Measurements from ENCODE around the gene KCNK5.

Gene KCNK5

GRCh38 chr6:39215640-39216158 is 13.6 kb downstream of the KCNK5 start:
- no peak for DNase-seq (ENCODE audit: low read depth)

DNA sequence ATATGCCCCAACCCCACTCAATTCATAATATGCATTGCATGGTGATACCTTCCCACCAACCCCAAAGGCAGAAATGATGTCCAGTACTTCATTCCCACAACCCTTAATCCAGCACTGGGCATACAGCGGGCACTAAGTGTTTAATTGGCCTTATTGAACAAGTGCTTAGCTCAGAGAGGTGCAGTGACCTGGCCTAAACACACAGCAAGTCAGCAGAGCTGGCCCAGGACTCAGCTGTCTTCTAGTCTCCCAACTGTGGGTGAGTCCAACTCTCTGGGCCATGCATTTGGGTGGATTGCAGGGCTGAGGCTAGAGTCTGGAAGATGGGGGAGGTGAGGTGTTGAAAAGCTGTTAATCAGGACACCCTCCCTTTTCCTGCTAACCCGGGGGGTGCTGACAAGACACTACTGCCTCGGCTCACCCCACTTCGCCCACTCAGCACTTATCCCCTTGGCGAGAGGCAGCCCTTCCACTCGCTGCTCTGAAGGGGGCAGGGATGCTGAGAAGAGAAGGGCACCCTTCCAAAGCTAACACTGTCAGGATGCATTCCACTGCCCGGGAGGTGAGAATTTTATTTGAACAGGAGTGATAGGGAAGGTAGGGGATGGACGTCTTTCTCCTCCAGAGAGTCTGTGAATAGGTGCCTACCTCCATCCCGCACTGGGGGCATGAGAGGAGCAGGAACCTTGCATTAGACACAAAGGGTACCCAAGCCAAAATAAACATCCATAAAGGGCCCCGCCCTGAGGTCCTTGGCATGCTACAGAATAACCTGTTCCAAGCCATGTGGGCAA is 14.2 kb downstream of the KCNK5 start:
- DNase-seq (ENCODE audit: low read depth), result no peak

GRCh38 chr6:39214120-39214813 is 15.0 kb downstream of the KCNK5 start:
- no peak for DNase-seq (ENCODE audit: low read depth)

- no peak for DNase-seq (ENCODE audit: low read depth)
Measured at GRCh38 chr6:39213195-39213920, 15.9 kb downstream of the KCNK5 start.

DNA sequence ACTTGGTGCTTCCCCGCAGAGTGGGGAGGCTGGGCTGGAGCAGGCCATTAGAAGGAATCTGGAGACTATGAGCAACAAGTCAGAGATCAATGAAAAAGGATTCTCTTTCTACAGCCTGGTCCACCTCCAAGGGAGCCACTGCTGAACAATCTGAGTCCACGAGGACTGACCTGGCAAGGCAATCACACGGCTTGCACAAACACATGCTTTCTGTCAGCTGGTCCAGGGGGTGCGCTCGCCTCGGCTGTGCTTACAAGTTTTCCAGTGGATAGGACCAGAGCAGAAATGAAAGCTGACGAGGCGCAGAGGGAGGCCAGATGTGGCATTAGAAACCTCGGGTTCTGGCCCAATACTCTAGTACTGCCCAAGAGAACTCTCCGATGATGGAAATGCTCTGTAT is 18.1 kb downstream of the KCNK5 start:
- no peak for DNase-seq (ENCODE audit: low read depth)

GRCh38 chr6:39210450-39210849 is 18.8 kb downstream of the KCNK5 start:
- no peak for DNase-seq (ENCODE audit: low read depth)

GRCh38 chr6:39209911-39210310 is 19.4 kb downstream of the KCNK5 start:
- no peak for DNase-seq (ENCODE audit: low read depth)

DNA sequence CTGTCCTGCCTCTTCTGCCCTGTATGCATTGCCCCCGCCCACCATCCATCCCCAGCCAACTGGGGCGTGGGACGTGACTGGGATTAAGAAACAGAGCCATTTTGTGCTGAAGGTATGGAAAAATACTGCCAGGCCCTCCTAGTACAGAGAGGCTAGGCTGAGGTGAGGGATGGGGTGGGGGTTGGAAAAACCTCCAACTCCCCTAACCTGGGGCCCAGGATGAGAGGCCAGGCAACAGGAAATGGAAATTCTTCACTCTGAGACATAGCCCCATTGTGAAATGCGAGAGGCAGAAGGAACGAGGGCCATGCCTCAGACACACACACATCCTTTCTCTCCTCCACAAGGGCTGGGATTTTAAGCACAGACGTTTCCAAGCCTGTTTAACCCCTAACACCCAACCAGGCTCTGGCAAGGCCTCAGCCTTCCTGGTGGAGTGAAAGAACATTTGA is 19.9 kb downstream of the KCNK5 start:
- DNase-seq (ENCODE audit: low read depth), result no peak

GRCh38 chr6:39208223-39208739 is 21.0 kb downstream of the KCNK5 start:
- DNase-seq (ENCODE audit: low read depth), result no peak

- no peak for DNase-seq (ENCODE audit: low read depth)
Measured at GRCh38 chr6:39207416-39208222, 21.7 kb downstream of the KCNK5 start.

DNA sequence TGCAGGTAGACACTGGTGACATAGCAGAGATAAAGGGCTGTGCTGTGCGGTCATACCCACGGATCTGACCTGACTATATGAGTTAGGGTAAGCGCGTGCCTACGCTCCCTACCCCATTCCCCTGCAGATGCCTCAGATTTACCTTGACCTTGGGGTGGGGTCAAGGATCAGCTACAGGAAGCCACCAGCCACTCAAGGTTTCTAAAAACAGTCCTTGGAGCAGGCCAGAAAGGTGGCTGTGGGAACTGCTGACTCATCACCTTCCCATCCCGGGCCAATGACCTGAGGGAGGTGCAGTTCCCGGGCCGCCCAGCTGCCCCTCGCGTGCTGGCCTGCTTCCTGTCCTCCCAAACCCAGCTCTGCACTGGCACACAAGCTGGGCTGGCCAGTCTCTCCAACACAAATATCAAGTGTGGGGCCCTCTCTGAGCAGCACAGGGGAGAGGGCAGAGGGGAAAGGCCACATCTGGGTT is 23.0 kb downstream of the KCNK5 start:
- DNase-seq (ENCODE audit: low read depth), result no peak

GRCh38 chr6:39204646-39205244 is 24.5 kb downstream of the KCNK5 start:
- DNase-seq (ENCODE audit: low read depth), result no peak

DNA sequence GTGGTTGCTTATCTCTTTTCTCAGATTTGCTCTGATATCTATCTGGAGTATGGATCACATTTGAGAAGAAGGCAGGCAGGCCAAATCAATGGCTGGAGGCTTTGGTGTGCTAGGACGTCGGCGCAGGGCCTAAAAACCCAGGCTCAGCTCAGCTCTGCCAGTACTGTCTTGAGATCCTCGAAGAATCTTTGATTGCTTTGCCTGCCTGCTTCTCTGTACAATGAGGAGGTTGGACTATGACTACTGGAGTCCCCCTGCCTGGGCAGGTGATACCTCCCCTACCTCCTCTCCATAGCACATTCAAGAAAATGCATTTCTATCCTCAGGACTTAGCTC is 25.1 kb downstream of the KCNK5 start:
- DNase-seq (ENCODE audit: low read depth), result no peak

GRCh38 chr6:39203436-39204159 is 25.7 kb downstream of the KCNK5 start:
- DNase-seq (ENCODE audit: low read depth), result no peak

DNA sequence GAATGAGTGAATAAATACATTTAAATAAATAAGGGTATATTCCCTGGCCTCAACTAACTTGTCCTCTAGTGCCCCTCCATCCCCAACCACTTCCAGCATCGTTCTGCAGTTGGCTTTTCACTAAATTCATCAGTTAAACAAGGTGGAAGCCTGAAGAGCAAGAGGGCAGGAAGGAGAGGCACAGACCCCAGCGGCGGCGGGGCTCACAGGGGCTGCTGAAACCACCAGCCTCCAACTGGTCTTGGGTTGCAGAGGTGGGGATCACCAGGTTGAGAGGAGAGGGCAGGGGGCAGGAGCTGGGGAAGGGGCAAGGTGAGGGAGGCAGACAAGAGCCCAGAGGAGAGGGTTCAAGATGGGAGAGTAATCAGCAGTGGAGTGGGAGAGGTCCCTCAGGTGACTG is 27.1 kb downstream of the KCNK5 start:
- no peak for DNase-seq (ENCODE audit: low read depth)

- no peak for DNase-seq (ENCODE audit: low read depth)
Measured at GRCh38 chr6:39200498-39201020, 28.7 kb downstream of the KCNK5 start.

DNA sequence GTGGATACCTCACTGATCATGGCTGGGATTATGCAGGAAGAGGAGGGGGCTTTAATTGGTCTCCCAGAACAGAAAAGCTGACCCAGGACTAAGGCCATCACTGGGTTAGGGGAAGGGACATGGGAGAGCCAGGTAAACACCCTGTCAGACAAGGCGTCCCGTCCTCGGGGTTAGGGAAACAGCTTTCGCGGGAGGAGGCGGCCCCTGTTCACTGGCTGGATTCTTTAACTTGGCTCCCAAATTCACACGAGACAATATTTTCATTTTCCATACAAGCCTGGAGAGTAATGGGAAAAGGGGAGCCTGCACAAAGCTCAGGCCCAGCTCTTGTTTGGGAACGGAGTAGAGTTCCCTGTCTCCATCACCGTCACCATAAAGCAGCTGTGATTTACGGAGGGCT is 29.3 kb downstream of the KCNK5 start:
- no peak for DNase-seq (ENCODE audit: low read depth)

DNA sequence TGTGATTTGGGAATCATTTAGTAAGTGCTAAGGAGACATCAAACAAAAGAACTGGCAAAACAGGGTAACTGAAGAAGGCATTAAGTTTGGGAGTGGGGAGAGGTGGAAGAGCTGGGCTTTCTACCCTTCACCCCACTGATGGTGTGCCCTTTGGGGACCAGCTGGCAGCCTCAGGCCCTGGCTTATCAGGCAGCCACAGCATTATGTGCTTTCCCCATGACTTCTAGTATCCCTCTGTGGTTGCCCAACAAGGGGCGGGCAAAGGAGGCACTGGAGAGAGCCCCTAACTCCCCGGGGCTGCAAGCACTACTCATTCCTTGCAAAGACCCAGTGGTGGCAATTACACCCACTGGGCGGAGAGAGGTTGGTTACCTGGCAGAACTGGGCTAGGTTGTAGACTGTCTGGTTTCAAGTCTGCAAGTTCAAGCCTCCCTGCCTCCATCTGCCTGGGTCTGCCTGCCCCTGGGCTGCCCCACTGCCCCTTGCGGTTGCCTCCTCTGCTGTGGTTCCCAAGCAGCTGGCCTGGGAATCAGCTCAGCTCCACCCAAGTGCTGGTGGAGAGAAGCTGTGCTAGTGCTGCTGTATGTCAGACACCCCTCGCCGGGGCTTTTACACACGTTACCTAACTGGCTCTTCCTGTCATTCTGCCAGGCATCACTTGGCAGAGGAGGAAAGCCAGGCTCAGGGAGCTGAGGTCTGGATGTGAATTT is 29.9 kb downstream of the KCNK5 start:
- no peak for DNase-seq (ENCODE audit: low read depth)

DNA sequence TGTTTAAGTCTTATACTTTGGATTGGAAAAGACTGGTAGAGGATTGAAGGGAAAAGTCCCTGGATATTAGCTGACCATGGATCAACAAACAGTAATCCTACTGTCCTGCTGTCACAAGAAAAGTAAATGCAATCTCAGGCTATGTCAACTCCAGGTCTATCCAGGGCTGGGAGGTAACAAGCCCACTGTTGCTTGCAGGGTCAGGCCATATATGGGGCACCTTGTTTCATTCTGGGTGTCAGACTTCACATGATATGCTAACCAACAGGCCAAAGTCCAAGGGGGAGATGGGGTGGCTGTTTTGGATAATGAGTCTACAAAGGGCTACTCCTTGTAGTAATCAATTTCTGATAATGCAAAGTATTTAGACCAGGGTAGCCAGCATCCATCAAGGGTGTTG is 30.7 kb downstream of the KCNK5 start:
- DNase-seq (ENCODE audit: low read depth), result no peak
